Activated CD8-positive, alpha-beta memory T cell treated with anti-CD3 and anti-CD28 coated beads for 1 hour (primary cell): ENCODE measurements around the gene CDK6.

Experiments
- DNase-seq, 2 donors: peaks; one replicate each; pipeline ENCODE4 v3.0.0-alpha.2; 2020; ENCODE audit warnings: low read depth in 1 of 2; ENCODE audit errors: extremely low read depth in 1 of 2

The CDK6 gene

GRCh38 chr7:92740700-92741126 is 95.7 kb downstream of the CDK6 start:
- no peak for DNase-seq

GRCh38 chr7:92740134-92740533 is 96.2 kb downstream of the CDK6 start:
- no peak for DNase-seq

- DNase-seq, result no peak
Observed at GRCh38 chr7:92739091-92739490, 97.3 kb downstream of the CDK6 start.

GRCh38 chr7:92737706-92738105 is 98.7 kb downstream of the CDK6 start:
- no peak for DNase-seq

- no peak for DNase-seq
Observed at GRCh38 chr7:92736870-92737269, 99.5 kb downstream of the CDK6 start.

GRCh38 chr7:92735707-92736106 is 100.7 kb downstream of the CDK6 start:
- DNase-seq, result no peak

- no peak for DNase-seq
Observed at GRCh38 chr7:92732316-92733036, 103.9 kb downstream of the CDK6 start.

GRCh38 chr7:92731335-92732063 is 104.9 kb downstream of the CDK6 start:
- no peak for DNase-seq

- no peak for DNase-seq
Observed at GRCh38 chr7:92730808-92731207, 105.6 kb downstream of the CDK6 start.

GRCh38 chr7:92729751-92730150 is 106.6 kb downstream of the CDK6 start:
- DNase-seq, result no peak

- DNase-seq, result no peak
Observed at GRCh38 chr7:92729172-92729571, 107.2 kb downstream of the CDK6 start.

GRCh38 chr7:92727755-92728154 is 108.6 kb downstream of the CDK6 start:
- no peak for DNase-seq

- DNase-seq, result no peak
Observed at GRCh38 chr7:92725161-92725925, 111.0 kb downstream of the CDK6 start.

GRCh38 chr7:92723943-92724342 is 112.4 kb downstream of the CDK6 start:
- no peak for DNase-seq

GRCh38 chr7:92723205-92723604 is 113.2 kb downstream of the CDK6 start:
- DNase-seq, result no peak

GRCh38 chr7:92722541-92722940 is 113.8 kb downstream of the CDK6 start:
- no peak for DNase-seq

- DNase-seq, result no peak
Observed at GRCh38 chr7:92720604-92721350, 115.6 kb downstream of the CDK6 start.

- DNase-seq, result peak; percentile 2 to 8
Observed at GRCh38 chr7:92717993-92718716, 118.2 kb downstream of the CDK6 start.

GRCh38 chr7:92717623-92717992 is 118.8 kb downstream of the CDK6 start:
- no peak for DNase-seq

GRCh38 chr7:92716825-92717580 is 119.4 kb downstream of the CDK6 start:
- no peak for DNase-seq
